ENCODE results near the gene JUP.

DNA sequence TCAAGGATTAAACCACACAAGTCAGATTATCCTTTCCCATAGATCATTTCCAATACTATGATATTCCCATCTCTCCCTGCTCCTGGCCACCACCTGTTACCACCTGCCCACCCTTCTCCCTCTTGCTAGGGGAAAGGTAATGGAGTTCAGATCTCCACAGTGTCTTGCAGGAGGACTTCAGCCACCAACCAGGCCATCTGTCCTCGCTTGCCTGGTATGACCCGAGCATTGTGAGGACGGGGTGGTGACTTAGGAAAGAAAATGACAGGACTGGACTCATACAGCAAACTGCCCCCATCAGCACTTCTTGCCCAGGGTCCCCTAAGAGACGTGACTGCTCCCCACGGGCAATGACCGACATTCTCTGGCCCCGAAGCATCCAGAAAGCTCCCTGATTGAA lies 37.1 kb upstream of the JUP start:
- TF ChIP-seq CEBPB (IDR thresholded peaks at IDR 0.05): no peak
- no peak for TF ChIP-seq FOXM1 (IDR thresholded peaks at IDR 0.05; ENCODE audit: borderline replicate concordance, low read depth)
- TF ChIP-seq, protein P1, sequence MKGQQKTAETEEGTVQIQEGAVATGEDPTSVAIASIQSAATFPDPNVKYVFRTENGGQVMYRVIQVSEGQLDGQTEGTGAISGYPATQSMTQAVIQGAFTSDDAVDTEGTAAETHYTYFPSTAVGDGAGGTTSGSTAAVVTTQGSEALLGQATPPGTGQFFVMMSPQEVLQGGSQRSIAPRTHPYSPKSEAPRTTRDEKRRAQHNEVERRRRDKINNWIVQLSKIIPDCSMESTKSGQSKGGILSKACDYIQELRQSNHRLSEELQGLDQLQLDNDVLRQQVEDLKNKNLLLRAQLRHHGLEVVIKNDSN (IDR thresholded peaks at IDR 0.05): no peak
- TF ChIP-seq YY1 (IDR thresholded peaks at IDR 0.05; ENCODE audit: low read depth): no peak
